Subcutaneous abdominal adipose tissue (tissue), 5 donors: ENCODE data around the gene HLTF.
A peak's percentile ranks its signal among the peaks of the same experiment; 100 is the strongest.
"Not testable (repeated sequence)": the region's sequence is repeated elsewhere in the genome, so short reads cannot be mapped to it uniquely, and the experiment has no call there.

Experiments used
- H3K27ac ChIP-seq: one replicate; pipeline ENCODE4 v1.7.0; 2013; ENCODE audit warnings: low read depth, mild to moderate bottlenecking, inconsistent platforms, low read length, moderate library complexity
- H3K27me3 ChIP-seq, 5 donors: one replicate each; pipeline ENCODE4 v1.7.0; 2013; ENCODE audit warnings: low read length in 5 of 5, inconsistent platforms in 1 of 5; ENCODE audit not compliant: control insufficient read depth in 5 of 5, insufficient read depth in 4 of 5
- H3K36me3 ChIP-seq, 5 donors: one replicate each; pipeline ENCODE4 v1.7.0; 2013; ENCODE audit warnings: low read length in 5 of 5; ENCODE audit not compliant: control insufficient read depth in 5 of 5, insufficient read depth in 5 of 5
- H3K4me1 ChIP-seq, 5 donors: one replicate each; pipeline ENCODE4 v1.7.0; 2013; ENCODE audit warnings: low read length in 5 of 5, mild to moderate bottlenecking in 3 of 5, moderate library complexity in 1 of 5; ENCODE audit not compliant: control insufficient read depth in 5 of 5, insufficient read depth in 5 of 5
- H3K4me3 ChIP-seq, 5 donors: one replicate each; pipeline ENCODE4 v1.7.0; 2013; ENCODE audit warnings: low read length in 5 of 5, low read depth in 1 of 5
- H3K9ac ChIP-seq, 5 donors: one replicate each; pipeline ENCODE4 v1.7.0; 2013; ENCODE audit warnings: low read length in 5 of 5, mild to moderate bottlenecking in 4 of 5, moderate library complexity in 3 of 5
- H3K9me3 ChIP-seq, 5 donors: one replicate each; pipeline ENCODE4 v1.7.0; 2013; ENCODE audit warnings: low read length in 5 of 5; ENCODE audit not compliant: control insufficient read depth in 5 of 5
- donor health status: healthy.
- donor health status: healthy.
- donor health status: healthy.
- donor health status: healthy.
- donor health status: healthy.

HLTF gene

GRCh38 chr3:148998715-148999423, 87.5 kb downstream of the HLTF start:
- H3K4me3 ChIP-seq, result no peak overlapping the region
- H3K36me3 ChIP-seq, result peaks cover 33 to 57% (median 35%) of the 10 kb centered on the region in 5 donors
- peak overlapping the region in 2 of 5 donors; percentile 12 to 15 for H3K9ac ChIP-seq
- no peaks in the 10 kb centered on the region for H3K27me3 ChIP-seq
- no peak overlapping the region for H3K27ac ChIP-seq
- no peaks in the 10 kb centered on the region for H3K9me3 ChIP-seq
- no peaks in the 10 kb centered on the region for H3K4me1 ChIP-seq

DNA sequence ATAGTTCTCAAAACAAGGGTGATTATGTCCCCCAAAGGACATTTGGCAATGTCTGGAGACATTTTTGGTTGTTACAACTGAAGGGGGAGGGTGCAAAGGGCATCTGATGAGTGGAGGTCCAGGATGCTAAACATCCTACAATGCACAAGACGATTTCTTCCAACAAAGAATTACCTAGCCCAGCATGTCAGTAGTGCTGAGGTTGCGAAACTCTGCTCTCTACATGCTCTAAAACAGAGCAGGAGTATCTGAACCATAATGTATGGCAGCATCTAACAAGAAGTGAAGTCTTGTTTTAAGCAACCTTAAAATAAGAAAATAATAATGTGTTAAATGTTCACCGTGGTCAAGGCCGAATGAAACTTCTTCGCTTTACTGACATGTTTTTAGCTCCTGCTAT, 88.0 kb downstream of the HLTF start:
- H3K4me3 ChIP-seq, result no peak overlapping the region
- H3K9me3 ChIP-seq, result no peaks in the 10 kb centered on the region
- H3K36me3 ChIP-seq, result peaks cover 31 to 55% (median 33%) of the 10 kb centered on the region in 5 donors
- H3K27me3 ChIP-seq, result no peaks in the 10 kb centered on the region
- H3K27ac ChIP-seq, result no peak overlapping the region
- peak overlapping the region in 1 of 5 donors; percentile 12 for H3K9ac ChIP-seq
- H3K4me1 ChIP-seq, result no peaks in the 10 kb centered on the region

DNA sequence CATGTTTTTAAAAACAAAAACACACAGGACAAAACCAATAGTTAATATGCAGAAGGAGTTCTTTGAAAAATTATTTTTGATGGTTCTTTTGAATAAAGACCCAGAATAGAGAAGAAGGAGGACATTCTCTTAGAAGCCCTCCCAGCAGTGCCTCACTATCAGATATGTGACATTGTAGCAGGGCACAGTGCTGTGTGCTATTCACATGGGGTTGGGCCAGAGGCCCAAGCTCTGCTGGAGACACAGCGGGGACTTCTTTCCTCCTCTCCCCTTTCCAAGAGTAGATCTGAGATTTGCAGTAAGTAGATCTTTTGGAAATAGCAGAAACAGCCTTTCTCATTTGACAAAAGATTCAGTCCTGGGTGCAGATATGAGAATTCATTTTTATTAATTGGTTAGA, 88.7 kb downstream of the HLTF start:
- Histone ChIP-seq H3K9me3 (no peaks in the 10 kb centered on the region), H3K36me3 (peaks cover 31 to 55% (median 33%) of the 10 kb centered on the region in 5 donors), H3K27ac (no peak overlapping the region), H3K4me1 (peaks cover 0 to 4% (median 4%) of the 10 kb centered on the region in 5 donors), H3K27me3 (no peaks in the 10 kb centered on the region), H3K9ac (no peak overlapping the region), H3K4me3 (no peak overlapping the region)

GRCh38 chr3:148992635-148993255, 93.6 kb downstream of the HLTF start:
- no peaks in the 10 kb centered on the region for H3K27me3 ChIP-seq
- H3K36me3 ChIP-seq, result peaks cover 22 to 37% (median 25%) of the 10 kb centered on the region in 5 donors
- no peaks in the 10 kb centered on the region for H3K9me3 ChIP-seq
- peak overlapping the region; percentile 52 to 82 (median 73) for H3K4me3 ChIP-seq
- peaks cover 0 to 25% (median 18%) of the 10 kb centered on the region in 5 donors for H3K4me1 ChIP-seq
- peak overlapping the region in 3 of 5 donors; percentile 47 to 82 (median 80) for H3K9ac ChIP-seq
- no peak overlapping the region for H3K27ac ChIP-seq

GRCh38 chr3:148992027-148992634, 94.2 kb downstream of the HLTF start:
- Histone ChIP-seq H3K4me1 (peaks cover 0 to 25% (median 18%) of the 10 kb centered on the region in 5 donors), H3K4me3 (peak overlapping the region; percentile 52 to 82 (median 73)), H3K27me3 (no peaks in the 10 kb centered on the region), H3K27ac (peak overlapping the region; percentile 74), H3K9ac (peak overlapping the region in 4 of 5 donors; percentile 47 to 82 (median 76)), H3K9me3 (no peaks in the 10 kb centered on the region), H3K36me3 (peaks cover 20 to 31% (median 24%) of the 10 kb centered on the region in 5 donors)

DNA sequence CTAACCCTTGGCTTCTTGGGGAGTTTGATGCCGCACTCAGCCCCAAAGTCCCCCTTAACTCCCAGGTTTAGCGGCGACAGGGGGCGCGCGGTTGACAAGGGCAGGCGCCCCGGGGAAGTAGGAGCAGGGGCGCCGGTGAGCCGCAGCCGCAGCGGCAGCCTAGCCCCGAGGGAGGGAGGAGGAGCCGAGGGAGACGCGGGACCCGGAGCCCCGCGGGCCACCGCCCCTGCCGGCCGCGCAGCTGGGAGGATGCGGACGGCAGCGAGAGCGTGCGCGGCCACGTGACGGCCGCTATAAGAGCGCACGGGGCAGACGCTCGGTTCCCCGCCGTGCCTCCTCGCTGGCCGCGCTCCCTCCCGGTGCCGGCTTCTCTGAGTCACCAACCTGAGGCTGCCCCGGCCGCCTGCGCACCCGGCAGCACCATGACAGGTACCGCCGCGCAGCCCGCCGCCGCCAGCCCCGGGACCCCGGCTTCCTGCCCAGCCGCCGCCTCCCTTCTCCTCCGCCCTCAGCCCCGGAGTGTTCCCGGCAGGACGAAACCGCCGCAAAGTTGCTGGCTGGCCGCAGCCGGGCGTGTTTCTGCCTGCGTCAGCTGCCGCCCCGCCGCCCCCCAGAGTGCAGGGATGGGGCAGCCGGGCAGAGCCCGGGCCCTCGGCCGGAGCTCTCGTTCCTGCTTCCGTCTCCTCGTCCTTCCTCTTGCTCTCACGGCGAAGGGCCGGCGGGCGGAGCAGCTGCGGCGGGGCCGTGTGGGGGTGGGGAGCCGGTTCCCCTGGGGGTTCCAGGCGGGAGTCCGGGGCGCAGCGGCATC, 94.9 kb downstream of the HLTF start, which contains the start of gene GYG1:
TSS of gene GYG1 (plus strand) at position 322 of the 808 bp plus-strand sequence. CDS start at position 423, 101 bp downstream.
- Histone ChIP-seq H3K27ac (peak within 1 kb of the TSS; percentile 74), H3K36me3 (peaks cover 13 to 24% (median 17%) of the 10 kb centered on the region in 5 donors), H3K4me3 (peak within 1 kb of the TSS; percentile 52 to 82 (median 73)), H3K9ac (peak within 1 kb of the TSS in 4 of 5 donors; percentile 47 to 82 (median 76)), H3K9me3 (no peaks in the 10 kb centered on the region), H3K27me3 (no peaks in the 10 kb centered on the region), H3K4me1 (peaks cover 0 to 25% (median 18%) of the 10 kb centered on the region in 5 donors)

- H3K27ac ChIP-seq, result peak overlapping the region; percentile 10
- peaks cover 0 to 25% (median 18%) of the 10 kb centered on the region in 5 donors for H3K4me1 ChIP-seq
- no peaks in the 10 kb centered on the region for H3K27me3 ChIP-seq
- H3K9ac ChIP-seq, result peak overlapping the region in 1 of 5 donors; percentile 80
- H3K4me3 ChIP-seq, result no peak overlapping the region
- peaks cover 1 to 12% (median 8%) of the 10 kb centered on the region in 5 donors for H3K36me3 ChIP-seq
- no peaks in the 10 kb centered on the region for H3K9me3 ChIP-seq
Measured at GRCh38 chr3:148990236-148990635, 96.1 kb downstream of the HLTF start.

- H3K27ac ChIP-seq, H3K36me3 ChIP-seq, H3K9me3 ChIP-seq, H3K4me3 ChIP-seq, H3K9ac ChIP-seq, H3K27me3 ChIP-seq: not testable (repeated sequence)
- H3K4me1 ChIP-seq, result peaks cover 0 to 21% (median 14%) of the 10 kb centered on the region in 5 donors
Measured at GRCh38 chr3:148987551-148987950, 98.8 kb downstream of the HLTF start.

DNA sequence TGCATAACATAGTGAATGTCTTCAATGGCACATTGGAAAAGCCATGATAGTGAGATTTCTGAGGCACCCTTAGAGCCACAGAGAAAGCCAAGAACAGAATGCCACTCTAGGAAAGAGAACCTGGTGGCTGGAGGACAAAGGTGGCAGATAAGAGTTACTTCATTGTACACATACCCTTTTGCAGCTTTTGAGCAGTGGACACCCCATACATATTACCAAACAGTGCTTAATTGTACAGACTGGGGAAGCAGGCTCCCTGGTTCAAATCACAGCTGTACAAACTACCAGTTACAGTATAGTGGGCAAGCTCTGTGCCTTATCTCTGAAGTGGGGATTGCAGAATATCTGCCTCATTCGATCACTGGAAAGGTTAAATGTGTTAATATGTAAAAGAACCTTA, 105.1 kb downstream of the HLTF start:
- Histone ChIP-seq H3K9me3 (no peaks in the 10 kb centered on the region), H3K4me3 (no peak overlapping the region), H3K9ac (no peak overlapping the region), H3K27ac (no peak overlapping the region), H3K27me3 (peaks cover 0 to 2% (median 0%) of the 10 kb centered on the region in 5 donors), H3K36me3 (no peaks in the 10 kb centered on the region), H3K4me1 (no peaks in the 10 kb centered on the region)
